Activated naive CD8-positive, alpha-beta T cell treated with anti-CD3 and anti-CD28 coated beads, Interleukin-2, amount 10 ng/mL, durations not matched to agents 7 days and 5 days (primary cell): Measurements from ENCODE around the gene CACNG3. TPM values are rescaled to one million over a fixed set of nuclear protein-coding genes. Genes with fewer than 3 reads are reported as not detected.
A peak's percentile ranks its signal among the peaks of the same experiment; 100 is the strongest.
"Not testable (repeated sequence)": the region's sequence is repeated elsewhere in the genome, so short reads cannot be mapped to it uniquely, and the experiment has no call there.

Experiments used
- ATAC-seq: fragments of 150-1000 bp; cut with Tn5 transposase; one replicate; pipeline ENCODE4 v1.10.0; 2021; ENCODE audit warnings: low read depth, moderate library complexity
- POLR2A ChIA-PET: fragments of 350-600 bp; sonication (Branson Sonifier 250); formaldehyde crosslinking; loops from one replicate; lab custom pipeline; 2021; ENCODE audit warnings: antibody characterized with exemption; lab: Charles Lee
- DNase-seq: peaks from one replicate; pipeline ENCODE4 v3.0.0; 2021
- H3K27ac Mint-ChIP-seq: one replicate; pipeline ENCODE4 v1.8.0; 2022; ENCODE audit warnings: mild to moderate bottlenecking, mixed read lengths
- H3K27me3 Mint-ChIP-seq: one replicate; pipeline ENCODE4 v1.8.0; 2022; ENCODE audit warnings: mild to moderate bottlenecking, moderate library complexity, mixed read lengths
- H3K36me3 Mint-ChIP-seq: one replicate; pipeline ENCODE4 v1.8.0; 2021; ENCODE audit warnings: mild to moderate bottlenecking, mixed read lengths
- H3K4me1 Mint-ChIP-seq: one replicate; pipeline ENCODE4 v1.8.0; 2021; ENCODE audit warnings: mixed read lengths
- H3K4me3 Mint-ChIP-seq: one replicate; pipeline ENCODE4 v1.8.0; 2022; ENCODE audit warnings: mild to moderate bottlenecking, moderate library complexity, mixed read lengths
- H3K9me3 Mint-ChIP-seq: one replicate; pipeline ENCODE4 v1.8.0; 2021; ENCODE audit warnings: mixed read lengths
- total RNA-seq, 2 experiments: library from RNA; stranded (reverse); gene quantifications; one replicate each; pipeline ENCODE4 v1.2.3, GENCODE V29; 2021

The CACNG3 gene
- total RNA-seq, 2 experiments from 2014 or later, result not detected

GRCh38 chr16:24324421-24324820 lies 68.3 kb downstream of the CACNG3 start:
- H3K36me3 Mint-ChIP-seq, result no peaks in the 10 kb centered on the region
- no peaks in the 10 kb centered on the region for H3K9me3 Mint-ChIP-seq
- DNase-seq (no peak), ATAC-seq (no peak)
- POLR2A ChIA-PET, result no interaction called here
- no peak overlapping the region for H3K4me3 Mint-ChIP-seq
- no peaks in the 10 kb centered on the region for H3K4me1 Mint-ChIP-seq
- H3K27ac Mint-ChIP-seq, result no peak overlapping the region
- H3K27me3 Mint-ChIP-seq, result peaks cover 12% of the 10 kb centered on the region

- Mint-ChIP-seq H3K9me3 (no peaks in the 10 kb centered on the region), H3K4me3 (no peak overlapping the region), H3K27me3 (peaks cover 11% of the 10 kb centered on the region), H3K36me3 (no peaks in the 10 kb centered on the region), H3K4me1 (no peaks in the 10 kb centered on the region), H3K27ac (no peak overlapping the region)
- POLR2A ChIA-PET, result no interaction called here
- no peak for DNase-seq
- ATAC-seq, result no peak
These were observed 72.8 kb downstream of the CACNG3 start for GRCh38 chr16:24328835-24329452.

GRCh38 chr16:24332178-24332577 lies 76.0 kb downstream of the CACNG3 start:
- DNase-seq, result no peak
- Mint-ChIP-seq H3K4me1 (no peaks in the 10 kb centered on the region), H3K27me3 (peaks cover 8% of the 10 kb centered on the region), H3K9me3 (peaks cover 3% of the 10 kb centered on the region), H3K36me3 (no peaks in the 10 kb centered on the region), H3K27ac (no peak overlapping the region), H3K4me3 (no peak overlapping the region)
- POLR2A ChIA-PET, result no interaction called here
- no peak for ATAC-seq

GRCh38 chr16:24332582-24333090 lies 76.5 kb downstream of the CACNG3 start:
- ATAC-seq, result no peak
- Mint-ChIP-seq H3K9me3 (peaks cover 3% of the 10 kb centered on the region), H3K27me3 (peaks cover 8% of the 10 kb centered on the region), H3K27ac (no peak overlapping the region), H3K36me3 (no peaks in the 10 kb centered on the region), H3K4me1 (no peaks in the 10 kb centered on the region), H3K4me3 (no peak overlapping the region)
- POLR2A ChIA-PET, result no interaction called here
- no peak for DNase-seq

- peaks cover 6% of the 10 kb centered on the region for H3K27me3 Mint-ChIP-seq
- ATAC-seq (no peak), DNase-seq (no peak)
- H3K4me3 Mint-ChIP-seq, result no peak overlapping the region
- H3K36me3 Mint-ChIP-seq, result no peaks in the 10 kb centered on the region
- H3K4me1 Mint-ChIP-seq, result no peaks in the 10 kb centered on the region
- no peak overlapping the region for H3K27ac Mint-ChIP-seq
- peaks cover 3% of the 10 kb centered on the region for H3K9me3 Mint-ChIP-seq
- POLR2A ChIA-PET, result no interaction called here
These were observed 80.4 kb downstream of the CACNG3 start for GRCh38 chr16:24336491-24336890.

- Mint-ChIP-seq H3K36me3 (no peaks in the 10 kb centered on the region), H3K4me3 (no peak overlapping the region), H3K27ac (no peak overlapping the region), H3K9me3 (peaks cover 3% of the 10 kb centered on the region), H3K27me3 (peaks cover 2% of the 10 kb centered on the region), H3K4me1 (no peaks in the 10 kb centered on the region)
- no peak for ATAC-seq
- POLR2A ChIA-PET, result no interaction called here
- DNase-seq, result no peak
These were observed 80.9 kb downstream of the CACNG3 start for GRCh38 chr16:24337013-24337412.

- H3K9me3 Mint-ChIP-seq, POLR2A ChIA-PET, H3K27ac Mint-ChIP-seq, H3K4me3 Mint-ChIP-seq, H3K36me3 Mint-ChIP-seq, H3K4me1 Mint-ChIP-seq, DNase-seq, ATAC-seq, H3K27me3 Mint-ChIP-seq: not testable (repeated sequence)
These were observed 87.7 kb downstream of the CACNG3 start for GRCh38 chr16:24343829-24344228.

GRCh38 chr16:24344784-24345183 lies 88.6 kb downstream of the CACNG3 start:
- Mint-ChIP-seq H3K36me3 (no peaks in the 10 kb centered on the region), H3K27me3 (peaks cover 4% of the 10 kb centered on the region), H3K4me3 (no peak overlapping the region), H3K27ac (no peak overlapping the region), H3K9me3 (peaks cover 2% of the 10 kb centered on the region), H3K4me1 (peaks cover 4% of the 10 kb centered on the region)
- POLR2A ChIA-PET, result no interaction called here
- DNase-seq, result no peak
- no peak for ATAC-seq

GRCh38 chr16:24345704-24346103 lies 89.6 kb downstream of the CACNG3 start:
- peaks cover 4% of the 10 kb centered on the region for H3K27me3 Mint-ChIP-seq

GRCh38 chr16:24346734-24347133 lies 90.6 kb downstream of the CACNG3 start:
- no peak for DNase-seq
- POLR2A ChIA-PET, result no interaction called here
- ATAC-seq, result no peak
- peaks cover 4% of the 10 kb centered on the region for H3K4me1 Mint-ChIP-seq
- H3K9me3 Mint-ChIP-seq, result peaks cover 3% of the 10 kb centered on the region
- H3K27me3 Mint-ChIP-seq, result peaks cover 4% of the 10 kb centered on the region
- H3K36me3 Mint-ChIP-seq, result no peaks in the 10 kb centered on the region
- H3K27ac Mint-ChIP-seq, result no peak overlapping the region
- H3K4me3 Mint-ChIP-seq, result peak overlapping the region; percentile 8

More at GRCh38 chr16:24345704-24346103, 89.6 kb downstream of the CACNG3 start:
- ATAC-seq (no peak), DNase-seq (no peak)
- Mint-ChIP-seq H3K4me3 (no peak overlapping the region), H3K27ac (no peak overlapping the region), H3K4me1 (peaks cover 4% of the 10 kb centered on the region), H3K36me3 (no peaks in the 10 kb centered on the region), H3K9me3 (peaks cover 2% of the 10 kb centered on the region)
- POLR2A ChIA-PET, result no interaction called here

- H3K27me3 Mint-ChIP-seq, result peaks cover 2% of the 10 kb centered on the region
- H3K9me3 Mint-ChIP-seq, result peaks cover 3% of the 10 kb centered on the region
- no peak overlapping the region for H3K4me3 Mint-ChIP-seq
- DNase-seq (no peak), ATAC-seq (no peak)
- POLR2A ChIA-PET, result no interaction called here
- H3K27ac Mint-ChIP-seq, result no peak overlapping the region
- no peaks in the 10 kb centered on the region for H3K36me3 Mint-ChIP-seq
- peaks cover 4% of the 10 kb centered on the region for H3K4me1 Mint-ChIP-seq
These were observed 91.4 kb downstream of the CACNG3 start for GRCh38 chr16:24347556-24347955.

- Mint-ChIP-seq H3K27ac (no peak overlapping the region), H3K4me1 (peaks cover 4% of the 10 kb centered on the region)
- no peak for ATAC-seq
These were observed 92.6 kb downstream of the CACNG3 start for GRCh38 chr16:24348545-24349290.

GRCh38 chr16:24349320-24349719 lies 93.2 kb downstream of the CACNG3 start:
- H3K9me3 Mint-ChIP-seq, result peaks cover 3% of the 10 kb centered on the region
- no peak for ATAC-seq
- no peak overlapping the region for H3K27ac Mint-ChIP-seq
- peaks cover 4% of the 10 kb centered on the region for H3K4me1 Mint-ChIP-seq
- POLR2A ChIA-PET, result no interaction called here
- no peaks in the 10 kb centered on the region for H3K27me3 Mint-ChIP-seq
- no peak for DNase-seq
- H3K36me3 Mint-ChIP-seq, result no peaks in the 10 kb centered on the region
- H3K4me3 Mint-ChIP-seq, result no peak overlapping the region

More at GRCh38 chr16:24348545-24349290, 92.6 kb downstream of the CACNG3 start:
- no peaks in the 10 kb centered on the region for H3K36me3 Mint-ChIP-seq
- H3K4me3 Mint-ChIP-seq, result no peak overlapping the region
- POLR2A ChIA-PET, result no interaction called here
- peaks cover 3% of the 10 kb centered on the region for H3K9me3 Mint-ChIP-seq
- H3K27me3 Mint-ChIP-seq, result no peaks in the 10 kb centered on the region
- DNase-seq, result no peak

GRCh38 chr16:24352746-24353145 lies 96.6 kb downstream of the CACNG3 start:
- POLR2A ChIA-PET, result no interaction called here
- ATAC-seq, result no peak
- Mint-ChIP-seq H3K4me1 (no peaks in the 10 kb centered on the region), H3K27ac (no peak overlapping the region), H3K36me3 (no peaks in the 10 kb centered on the region), H3K9me3 (peaks cover 3% of the 10 kb centered on the region), H3K4me3 (no peak overlapping the region), H3K27me3 (peaks cover 2% of the 10 kb centered on the region)
- no peak for DNase-seq
